ENCODE results near the gene SIPA1.
"Not testable (repeated sequence)": the region's sequence is repeated elsewhere in the genome, so short reads cannot be mapped to it uniquely, and the experiment has no call there.

SIPA1 gene

GRCh38 chr11:65644837-65645236, 6.9 kb downstream of the SIPA1 start:
- DNase-seq = no peak

DNA sequence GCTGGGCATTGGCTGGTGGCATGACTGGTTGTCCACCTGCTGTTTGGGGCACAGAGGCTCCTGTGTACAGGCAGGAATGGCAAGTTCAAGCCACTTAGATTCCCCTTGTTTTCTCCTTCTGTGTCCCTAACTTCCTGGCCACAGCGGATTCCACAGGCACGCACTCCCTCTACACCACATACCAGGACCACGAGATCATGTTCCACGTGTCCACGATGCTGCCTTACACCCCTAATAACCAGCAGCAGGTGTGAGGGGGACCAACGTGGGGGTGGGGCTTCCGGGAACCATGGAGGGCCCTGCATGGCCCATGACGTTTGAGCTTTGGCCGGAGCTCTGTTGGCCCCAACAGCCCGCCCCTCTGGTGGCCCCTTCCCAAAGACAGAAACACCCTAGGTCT, 7.8 kb downstream of the SIPA1 start:
- no peak for DNase-seq

DNA sequence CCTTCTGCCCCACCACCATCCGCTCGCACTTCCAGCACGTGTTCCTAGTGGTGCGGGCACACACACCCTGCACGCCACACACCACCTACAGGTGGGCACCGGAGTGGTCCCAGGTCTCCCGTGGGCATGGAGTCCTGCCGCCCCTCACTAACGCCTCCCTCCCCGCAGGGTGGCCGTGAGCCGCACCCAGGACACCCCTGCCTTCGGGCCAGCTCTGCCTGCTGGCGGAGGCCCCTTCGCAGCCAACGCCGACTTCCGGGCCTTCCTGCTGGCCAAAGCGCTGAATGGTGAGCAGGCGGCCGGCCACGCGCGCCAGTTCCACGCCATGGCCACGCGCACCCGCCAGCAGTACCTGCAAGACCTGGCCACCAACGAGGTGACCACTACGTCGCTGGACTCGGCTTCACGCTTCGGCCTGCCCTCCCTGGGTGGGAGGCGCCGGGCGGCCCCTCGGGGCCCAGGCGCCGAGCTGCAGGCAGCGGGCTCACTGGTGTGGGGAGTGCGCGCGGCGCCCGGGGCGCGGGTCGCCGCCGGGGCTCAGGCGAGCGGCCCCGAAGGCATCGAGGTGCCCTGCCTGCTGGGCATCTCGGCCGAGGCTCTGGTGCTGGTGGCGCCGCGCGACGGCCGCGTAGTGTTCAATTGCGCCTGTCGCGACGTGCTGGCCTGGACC, 8.5 kb downstream of the SIPA1 start:
- no peak for DNase-seq

- DNase-seq = no peak
Measured at GRCh38 chr11:65646958-65647701, 9.2 kb downstream of the SIPA1 start.

DNA sequence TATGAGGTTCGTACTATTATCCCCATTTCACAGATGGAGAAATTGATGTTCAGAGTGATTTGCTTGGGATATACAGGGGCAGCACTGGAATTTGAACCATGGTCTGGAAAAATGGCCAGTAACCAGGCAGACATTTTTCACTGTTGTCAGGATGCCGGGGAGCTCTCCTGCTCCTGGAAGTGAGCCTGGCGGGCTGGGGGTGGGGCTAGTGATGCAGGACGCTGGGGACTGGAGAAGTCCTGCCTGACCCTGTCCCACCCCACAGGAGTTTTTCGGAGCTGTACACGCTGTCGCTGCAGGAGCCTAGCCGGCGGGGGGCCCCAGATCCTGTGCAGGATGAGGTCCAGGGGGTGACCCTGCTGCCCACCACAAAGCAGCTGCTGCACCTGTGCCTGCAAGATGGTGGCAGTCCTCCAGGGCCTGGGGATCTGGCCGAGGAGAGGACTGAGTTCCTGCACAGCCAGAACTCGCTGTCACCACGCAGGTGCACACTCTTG, 11.1 kb downstream of the SIPA1 start:
- DNase-seq = no peak

GRCh38 chr11:65649656-65650546, 12.0 kb downstream of the SIPA1 start:
- DNase-seq = no peak

GRCh38 chr11:65650547-65651338, 12.8 kb downstream of the SIPA1 start:
- DNase-seq = no peak

DNA sequence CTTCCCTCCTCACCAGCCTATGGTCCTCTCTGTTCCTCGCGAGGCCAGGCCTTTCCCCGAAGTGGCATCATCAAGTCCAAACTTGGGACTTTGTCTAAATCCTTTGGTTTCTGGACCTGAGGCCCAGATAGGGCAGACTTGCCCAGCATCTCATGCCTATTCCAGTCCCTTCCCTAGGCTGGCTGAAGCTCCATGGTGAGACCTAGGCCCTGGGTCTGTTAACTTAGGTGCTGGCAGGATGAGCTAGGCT, 13.4 kb downstream of the SIPA1 start:
- DNase-seq = no peak

- no peak for DNase-seq
Measured at GRCh38 chr11:65651589-65652510, 13.9 kb downstream of the SIPA1 start.

- DNase-seq = peak; percentile 96
Measured at GRCh38 chr11:65652511-65653228, 14.8 kb downstream of the SIPA1 start.

DNA sequence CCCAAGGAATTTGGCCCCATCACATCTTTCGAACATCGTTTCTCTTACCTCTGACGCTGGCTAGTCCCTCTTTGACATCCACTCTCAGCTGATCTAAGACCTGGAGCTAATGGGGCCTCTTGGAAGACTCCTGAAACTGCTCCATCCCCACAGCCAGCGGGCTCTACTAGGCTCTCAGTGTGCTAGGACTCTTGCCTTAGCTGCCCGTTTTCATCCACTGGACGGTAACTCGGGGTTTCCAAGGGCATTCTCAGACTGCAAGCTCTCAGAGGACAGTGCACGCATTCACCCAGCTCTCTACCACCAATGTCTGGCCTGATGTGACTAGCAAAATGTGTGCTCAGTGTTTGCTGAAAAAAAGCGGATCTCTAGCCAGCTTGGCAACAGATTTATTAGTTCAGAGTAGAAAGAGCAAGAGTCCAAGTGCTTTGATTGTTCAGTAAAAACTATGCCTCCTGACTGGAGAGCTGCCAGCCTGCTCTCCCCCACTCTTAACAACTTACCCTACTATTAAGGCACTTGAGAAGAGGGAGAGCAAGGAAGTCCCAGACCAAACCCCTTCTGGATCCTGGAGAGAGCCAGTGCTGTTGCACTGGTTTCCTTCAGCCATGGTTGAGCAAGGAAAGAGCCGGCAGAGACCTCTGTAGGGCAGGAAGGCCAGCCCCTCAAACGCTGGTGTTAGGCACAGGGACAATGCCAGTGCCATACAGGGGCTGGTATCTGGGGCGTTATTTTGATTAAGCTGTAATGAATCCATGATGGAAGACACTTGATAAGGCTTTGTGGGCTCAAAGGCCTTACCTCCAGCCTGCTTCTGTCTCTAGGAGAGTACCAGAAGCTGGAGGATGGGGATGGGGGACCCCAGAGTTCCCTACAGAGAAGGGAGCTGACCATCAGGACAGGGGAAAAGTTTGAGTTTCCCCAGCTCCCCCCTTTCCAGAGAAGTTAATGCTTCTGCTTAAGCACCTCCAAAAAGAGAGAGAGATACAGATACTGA, 15.6 kb downstream of the SIPA1 start:
- no peak for DNase-seq

- DNase-seq = no peak
Measured at GRCh38 chr11:65654375-65655349, 16.8 kb downstream of the SIPA1 start.

- DNase-seq = no peak
Measured at GRCh38 chr11:65655570-65656332, 17.9 kb downstream of the SIPA1 start.

DNA sequence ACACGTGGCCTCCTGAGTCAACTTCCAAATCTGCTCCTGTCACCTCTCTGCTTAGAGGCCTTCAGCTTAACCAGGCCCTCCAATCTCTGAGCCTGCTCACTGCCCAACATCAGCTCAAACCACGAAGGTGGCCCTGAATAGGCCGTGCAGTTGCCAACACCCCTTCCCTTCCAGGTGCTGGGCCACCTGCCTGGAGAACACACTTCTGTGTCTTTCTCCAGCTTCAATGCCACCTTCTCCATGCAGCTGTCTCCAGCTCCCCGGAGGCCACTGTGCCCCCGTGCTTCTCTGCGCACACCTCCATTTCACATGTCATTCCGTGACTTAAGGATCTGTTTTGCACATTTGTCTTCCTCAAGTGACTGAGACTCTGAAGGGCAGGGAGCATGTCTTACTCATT, 19.5 kb downstream of the SIPA1 start:
- no peak for DNase-seq

- no peak for DNase-seq
Measured at GRCh38 chr11:65658174-65659021, 20.5 kb downstream of the SIPA1 start.

GRCh38 chr11:65660038-65660437, 22.1 kb downstream of the SIPA1 start:
- DNase-seq = no peak

DNA sequence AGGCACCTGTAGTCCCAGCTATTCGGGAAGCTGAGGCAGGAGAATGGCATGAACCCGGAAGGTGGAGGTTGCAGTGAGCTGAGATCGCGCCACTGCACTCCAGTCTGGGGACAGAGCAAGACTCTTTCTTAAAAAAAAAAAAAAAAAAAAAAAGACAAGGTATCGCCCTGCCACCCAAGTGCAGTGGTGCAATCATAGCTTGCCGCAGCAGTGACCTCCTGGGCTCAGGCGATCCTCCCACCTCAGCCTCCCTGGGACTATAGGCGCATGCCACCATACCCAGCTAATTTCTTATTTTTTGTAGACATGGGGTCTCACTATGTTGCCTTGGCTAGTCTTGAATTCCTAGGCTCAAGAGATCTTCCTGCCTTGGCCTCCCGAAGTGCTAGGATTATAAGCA, 23.0 kb downstream of the SIPA1 start:
- DNase-seq = not testable (repeated sequence)
